Suppressor macrophage (primary cell): ENCODE measurements around the gene GPR157.

Source experiments
- DNase-seq, 4 experiments: peaks; one replicate each; pipeline ENCODE4 v3.0.0-alpha.2; 2020 to 2022

GPR157 gene

DNA sequence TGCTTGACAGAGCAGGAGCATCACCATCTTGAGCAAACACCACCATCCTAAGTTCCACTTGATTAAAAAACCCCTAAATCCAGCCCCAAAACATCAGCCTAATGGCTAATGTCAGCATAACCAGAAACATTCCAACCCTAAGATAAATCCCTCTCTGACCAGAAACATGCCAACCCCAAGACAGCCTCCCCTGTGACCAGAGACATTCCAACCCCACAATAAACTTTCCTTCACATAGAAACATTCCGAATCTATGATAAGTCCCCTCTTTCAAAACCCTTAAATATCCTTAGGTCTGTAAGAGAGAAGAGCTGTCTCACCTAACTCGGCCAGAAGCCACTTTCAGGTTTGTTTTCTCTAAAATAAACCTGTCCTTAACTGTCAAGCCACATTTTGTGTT lies 42.1 kb downstream of the GPR157 start:
- DNase-seq, result no peak

DNA sequence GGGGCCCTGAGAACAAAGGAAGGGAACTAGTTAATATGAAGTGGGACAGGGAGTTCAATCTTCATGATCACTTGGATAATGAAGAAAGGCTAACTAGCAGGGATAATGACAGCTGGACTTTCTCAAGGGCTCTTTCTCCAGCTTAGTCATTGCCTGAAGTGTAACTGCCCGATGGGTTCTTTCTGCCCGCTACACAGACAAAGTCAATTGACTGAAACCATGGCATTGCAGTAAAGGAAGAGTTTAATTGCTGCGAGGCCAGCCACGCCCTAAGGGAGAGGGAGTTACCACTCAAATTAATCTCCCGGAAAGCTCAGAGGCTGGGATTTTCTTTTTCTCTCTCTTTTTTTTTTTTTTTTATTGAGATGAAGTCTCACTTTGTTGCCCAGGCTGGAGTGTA lies 42.9 kb downstream of the GPR157 start:
- DNase-seq, result no peak

DNA sequence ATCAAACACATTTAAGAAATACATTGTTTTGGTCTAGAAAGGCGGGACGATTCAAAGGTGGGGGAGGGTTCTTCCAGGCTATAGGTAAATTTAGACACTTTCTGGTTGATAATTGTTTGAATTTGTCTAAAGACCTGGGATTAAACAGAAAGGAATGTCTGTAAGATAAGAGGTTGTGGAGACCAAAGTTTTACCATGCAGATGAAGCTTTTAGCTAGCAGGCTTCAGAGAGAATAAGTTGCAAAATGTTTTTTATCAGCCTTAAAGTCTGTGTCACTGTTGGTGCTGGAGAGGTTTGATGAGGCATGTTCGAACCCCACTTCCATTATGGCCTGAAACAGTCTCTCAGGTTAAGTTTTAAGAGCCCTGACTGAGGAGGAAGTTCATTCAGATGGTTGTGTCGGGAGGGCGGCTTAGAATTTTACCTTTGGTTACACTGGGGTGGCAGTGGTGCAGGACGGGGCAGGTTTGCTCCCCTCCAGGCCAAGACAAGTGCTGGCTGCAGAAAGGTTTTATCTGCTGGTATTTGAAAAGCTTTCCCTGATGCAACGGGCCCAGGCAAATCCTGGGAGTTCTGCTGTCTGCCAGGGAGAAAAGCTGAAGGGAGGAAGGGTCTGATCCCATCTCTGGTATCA lies 43.5 kb downstream of the GPR157 start:
- DNase-seq, result no peak

DNA sequence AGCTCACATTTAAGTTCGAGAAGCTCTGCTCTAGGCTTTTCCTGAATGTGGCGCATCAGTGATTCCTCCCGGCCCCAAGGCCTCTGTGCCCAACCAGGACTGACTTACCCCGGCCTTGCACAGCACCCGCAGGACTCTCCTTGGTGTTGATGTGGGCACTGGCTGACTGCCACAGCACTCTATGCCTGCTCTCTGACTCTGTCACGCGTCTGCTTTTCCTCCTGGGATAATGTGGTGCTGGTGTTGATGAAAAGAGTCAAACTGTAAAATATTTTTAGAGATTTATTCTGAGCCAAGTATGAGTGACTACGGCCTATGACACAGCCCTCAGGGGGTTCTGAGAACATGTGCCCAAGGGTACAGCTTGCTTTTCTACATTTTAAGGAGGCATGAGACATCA lies 44.0 kb downstream of the GPR157 start:
- peak in 2 of 4 experiments; percentile 22 to 42 for DNase-seq

DNA sequence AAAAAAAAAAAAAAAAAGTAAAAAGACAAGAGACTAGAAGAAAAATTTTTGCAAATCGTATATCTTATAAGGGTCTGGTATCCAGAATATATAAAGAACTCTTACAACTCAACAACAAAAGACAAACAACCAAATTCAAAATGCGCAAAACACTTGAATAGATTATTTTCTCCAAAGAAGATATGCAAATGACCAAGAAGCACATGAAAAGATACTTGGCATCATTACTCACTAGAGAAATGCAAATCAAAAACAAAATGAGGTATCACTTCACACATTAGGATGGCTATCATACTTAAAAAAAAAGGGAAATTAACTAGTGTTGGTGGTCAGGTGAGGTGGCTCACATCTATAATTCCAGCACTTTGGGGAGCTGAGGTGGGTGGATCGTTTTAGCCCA lies 47.4 kb downstream of the GPR157 start:
- no peak for DNase-seq

DNA sequence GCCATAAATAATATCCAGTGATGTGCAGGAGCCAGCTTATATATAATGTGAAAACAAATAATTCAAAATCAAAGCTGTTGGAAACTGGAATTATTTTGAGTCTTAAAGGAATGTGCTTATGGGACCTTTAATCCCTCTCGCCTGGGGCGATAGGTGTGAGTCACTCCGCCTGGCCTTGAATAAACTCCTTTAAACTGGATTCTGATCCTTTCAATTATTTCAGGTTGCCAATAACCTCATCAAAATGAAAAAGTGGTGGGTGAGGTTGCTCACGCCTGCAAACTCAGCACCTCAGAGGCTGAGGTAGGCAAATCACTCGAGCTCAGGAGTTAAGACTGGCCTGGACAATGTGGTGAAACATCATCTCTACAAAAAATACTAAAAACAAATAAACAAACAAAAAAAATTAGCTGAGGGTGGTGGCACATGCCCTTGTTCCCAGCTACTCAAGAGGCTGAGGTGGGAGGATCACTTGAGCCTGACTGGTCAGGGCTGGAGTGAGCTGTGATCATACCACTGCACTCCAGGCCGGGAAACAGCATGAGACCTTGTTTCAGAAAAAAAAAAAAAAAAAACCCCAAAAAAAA lies 48.1 kb downstream of the GPR157 start:
- DNase-seq, result peak; percentile 67 to 88 (median 81)

DNA sequence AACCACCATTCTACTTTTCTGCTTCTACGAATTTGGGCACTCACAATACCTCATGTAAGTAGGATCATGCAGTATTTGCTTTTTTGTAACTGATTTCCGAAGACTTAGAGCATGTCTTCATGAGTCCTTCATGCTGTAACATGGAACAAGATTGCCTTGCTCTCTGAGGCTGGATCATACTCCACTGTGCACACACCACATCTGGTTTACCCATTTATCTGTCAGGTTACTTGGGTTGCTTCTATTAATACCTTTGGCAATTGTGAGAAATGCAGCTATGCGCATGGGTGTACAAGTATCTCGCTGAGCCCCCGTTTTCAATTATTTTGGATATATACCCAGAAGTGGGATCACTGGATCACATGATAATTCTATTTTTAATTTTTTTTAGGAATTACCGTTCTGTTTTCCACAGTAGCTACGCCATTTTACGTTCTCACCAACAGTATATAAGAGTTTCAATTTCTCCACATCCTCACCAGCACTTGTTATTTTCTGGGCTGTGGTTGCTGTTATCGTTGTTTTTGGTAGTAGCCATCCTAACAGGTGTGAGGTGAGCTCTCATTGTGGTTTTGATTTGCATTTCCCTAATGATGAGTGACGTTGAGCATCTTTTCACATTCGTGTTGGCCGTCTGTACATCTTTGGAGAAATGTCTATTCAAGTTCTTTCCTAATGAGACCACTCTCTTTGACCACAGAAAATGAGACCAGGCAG lies 48.8 kb downstream of the GPR157 start:
- DNase-seq, result no peak

DNA sequence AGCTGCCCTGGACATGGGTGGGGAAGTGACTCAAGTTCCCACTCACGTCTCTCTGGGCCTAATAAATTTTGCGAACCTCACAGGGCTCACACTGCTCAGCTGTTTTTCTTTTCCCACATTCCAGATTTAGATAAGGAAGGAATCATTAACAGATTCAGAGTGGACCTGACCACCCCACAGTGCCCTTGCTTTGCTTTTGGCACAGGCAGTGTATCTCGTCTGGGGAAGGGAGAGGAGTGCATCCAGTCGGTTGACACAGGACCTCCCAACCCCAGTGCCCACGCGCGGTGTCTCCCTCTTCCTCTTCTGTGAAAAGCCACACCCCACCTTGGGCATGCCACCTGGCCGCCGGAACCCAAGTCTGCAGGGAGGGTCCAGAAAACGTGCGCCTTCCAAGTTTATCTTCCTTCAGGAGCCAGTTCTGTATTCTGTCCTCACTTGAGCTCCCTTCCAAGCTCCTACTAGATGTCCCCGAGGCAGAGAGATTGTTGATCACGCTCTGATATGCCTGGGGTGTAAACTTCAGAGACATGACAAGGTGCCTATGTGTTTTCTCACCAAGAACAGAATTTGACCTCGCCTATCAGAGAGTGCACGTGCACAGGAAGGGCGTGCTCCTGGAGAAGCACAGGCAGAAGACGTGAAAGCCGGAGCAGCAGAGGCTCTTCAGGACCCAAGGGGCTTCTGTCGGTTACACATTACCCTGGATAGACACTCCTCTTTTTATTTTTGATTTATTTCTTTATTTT lies 50.0 kb downstream of the GPR157 start:
- peak in 3 of 4 experiments; percentile 54 to 65 (median 61) for DNase-seq

DNA sequence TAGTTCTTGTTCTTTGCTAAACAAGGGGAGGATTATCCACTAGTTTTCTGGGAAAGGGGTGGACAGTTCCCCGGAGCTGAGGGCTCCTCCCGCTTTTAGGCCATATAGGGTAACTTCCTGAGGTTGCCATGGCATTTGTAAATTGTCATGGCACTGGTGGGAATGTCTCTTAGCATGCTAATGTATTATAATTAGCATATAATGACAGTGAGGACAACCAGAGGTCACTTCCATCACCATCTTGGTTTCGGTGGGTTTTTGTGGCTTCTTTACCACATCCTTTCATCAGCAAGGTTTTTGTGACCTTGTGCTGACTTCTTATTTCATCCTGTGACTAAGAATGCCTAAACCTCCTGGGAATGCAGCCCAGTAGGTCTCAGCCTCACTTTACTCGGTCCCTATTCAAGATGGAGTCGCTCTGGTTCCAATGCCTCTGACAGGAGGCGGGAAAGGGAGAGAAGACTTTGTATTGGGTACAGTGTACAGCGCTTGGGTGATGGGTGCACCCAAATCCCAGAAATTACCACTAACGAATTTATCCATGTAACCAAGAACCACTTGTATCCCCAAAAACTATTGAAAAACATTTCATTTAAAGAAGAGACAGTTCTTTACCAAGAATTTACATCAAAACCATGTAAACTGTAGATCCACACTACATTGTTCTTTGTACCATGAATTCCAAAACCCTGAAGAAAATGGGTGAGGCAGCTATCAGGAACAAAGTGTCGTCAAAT lies 50.7 kb downstream of the GPR157 start:
- DNase-seq, result peak in 1 of 4 experiments; percentile 36

DNA sequence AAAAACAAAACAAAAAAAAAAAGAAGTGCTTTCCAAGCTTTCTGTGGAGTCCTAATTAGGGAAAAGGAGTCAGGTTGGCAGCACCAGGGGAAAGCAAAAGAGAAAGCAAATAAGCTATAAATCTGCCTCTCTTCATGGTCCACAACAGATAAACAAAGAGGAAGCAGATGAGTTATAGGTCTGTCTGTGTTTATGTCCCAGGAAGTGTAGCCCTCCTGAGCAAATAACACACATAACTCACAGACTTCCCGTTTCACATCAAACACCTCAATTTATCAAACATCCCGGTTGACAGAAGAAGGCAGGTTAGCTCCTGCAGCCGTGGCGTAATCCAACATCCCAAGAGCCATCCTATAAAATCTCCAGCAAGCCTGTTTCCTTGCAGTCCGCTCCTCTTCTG lies 53.9 kb downstream of the GPR157 start:
- DNase-seq, result peak in 2 of 4 experiments; percentile 36 to 41

DNA sequence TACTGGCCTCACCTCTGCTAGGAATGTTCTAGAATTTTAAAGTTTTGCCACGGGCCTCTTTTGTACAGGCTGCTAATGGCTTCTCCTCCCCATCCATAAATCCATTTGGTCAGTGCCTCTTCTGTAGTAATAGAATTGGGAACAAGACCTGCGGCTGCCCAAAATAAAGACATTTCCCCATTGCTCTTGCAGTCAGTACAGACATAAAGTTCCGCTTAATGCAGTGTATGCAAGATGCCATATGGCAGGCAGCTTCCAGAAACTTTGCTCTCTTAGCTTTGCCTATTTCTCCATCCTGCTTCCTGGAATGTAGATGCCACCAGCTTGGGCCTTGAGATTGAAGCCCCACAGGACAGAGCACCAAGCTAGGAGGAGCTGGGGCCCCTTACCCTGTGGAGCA lies 55.8 kb downstream of the GPR157 start:
- DNase-seq, result peak in 3 of 4 experiments; percentile 66 to 73 (median 70)

DNA sequence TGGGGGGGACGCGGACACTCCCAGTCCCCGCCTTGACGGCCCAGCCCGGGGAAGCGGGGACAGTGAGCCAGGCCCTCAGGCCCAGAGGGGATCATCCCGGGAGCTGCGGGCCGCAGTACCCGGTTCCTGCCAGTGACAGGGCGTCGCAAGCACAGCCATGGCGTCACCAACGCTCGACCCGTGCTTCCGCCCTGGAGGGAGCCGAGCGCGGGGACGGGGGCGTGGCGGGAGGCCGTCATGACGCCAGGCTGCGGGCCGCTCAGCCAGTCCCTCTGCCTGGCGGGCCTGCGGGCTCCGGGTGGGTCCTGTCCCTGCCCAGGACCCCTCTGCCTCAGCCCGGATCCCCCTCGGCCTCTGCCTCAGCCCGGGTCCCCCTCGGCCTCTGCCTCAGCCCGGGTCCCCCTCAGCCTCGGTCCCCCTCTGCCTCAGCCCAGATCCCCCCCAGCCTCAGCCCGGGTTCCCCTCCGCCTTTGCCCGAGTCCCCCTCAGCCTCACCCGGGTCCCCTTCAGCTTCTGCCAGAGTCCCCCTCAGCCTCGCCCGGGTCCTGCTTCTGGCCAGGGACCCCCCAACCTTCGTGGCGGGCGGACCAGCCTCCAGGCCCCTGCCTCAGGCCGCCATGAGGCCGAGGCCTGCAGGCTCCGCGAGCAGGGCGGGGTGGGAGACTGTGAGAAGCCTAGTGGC lies 57.2 kb downstream of the GPR157 start:
- no peak for DNase-seq

DNA sequence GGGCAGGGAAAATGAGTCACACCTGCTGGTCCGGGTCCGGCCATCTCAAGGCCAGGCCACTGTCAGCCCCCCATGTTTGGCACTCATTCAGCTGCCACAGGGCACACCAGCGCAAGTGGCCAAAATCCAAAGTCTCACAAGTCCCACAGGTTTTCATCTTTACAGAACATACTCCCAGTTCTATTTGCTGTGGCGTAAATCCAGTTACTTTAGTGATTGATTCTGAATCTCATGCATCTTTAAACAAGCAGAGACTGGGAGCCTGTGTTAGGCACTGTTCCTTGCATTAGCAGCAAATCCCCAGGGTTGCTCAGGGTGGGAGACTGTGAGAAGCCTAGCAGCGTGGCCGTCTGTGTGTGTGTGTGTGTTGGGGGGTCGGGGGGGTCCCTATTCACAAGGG lies 58.4 kb downstream of the GPR157 start:
- DNase-seq, result no peak

DNA sequence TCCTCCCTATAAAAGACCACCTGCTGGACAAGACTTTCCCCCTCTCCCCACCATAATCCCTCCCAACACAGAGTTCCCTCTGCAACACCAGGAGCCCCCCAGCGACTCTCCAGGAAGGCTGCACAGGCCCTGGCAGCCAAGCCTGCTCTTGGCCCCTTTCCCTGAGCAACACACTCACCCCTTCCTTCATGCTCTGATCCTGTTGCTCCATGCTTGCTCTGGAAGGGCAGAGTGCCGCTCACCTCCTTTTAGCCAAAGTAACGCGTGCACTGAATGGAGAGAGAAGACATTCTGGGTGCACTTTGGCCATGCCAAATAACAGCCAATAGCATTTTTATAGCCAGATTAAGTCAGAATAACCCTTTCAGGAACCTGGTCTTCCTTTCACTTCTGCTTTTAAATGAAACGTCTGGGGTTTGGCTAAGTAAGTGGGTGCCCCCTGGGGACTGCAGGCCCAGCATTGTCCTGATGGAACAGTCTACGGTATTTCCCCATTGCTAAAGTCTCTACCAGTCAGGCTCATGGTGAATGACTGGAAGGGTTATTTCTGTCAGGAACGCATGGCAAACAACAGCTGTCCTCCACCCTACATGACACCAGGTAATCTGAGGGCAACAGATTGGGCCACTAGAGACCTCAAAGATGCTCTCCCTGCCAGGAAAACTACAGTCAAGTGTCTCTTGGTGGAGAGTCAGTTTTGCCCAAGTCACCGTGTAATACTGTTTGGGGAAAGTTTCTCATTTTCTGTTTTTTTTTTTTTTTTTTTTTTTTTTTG lies 59.4 kb downstream of the GPR157 start, which contains the start of gene SLC2A5:
Gene SLC2A5 (minus strand): TSS at position 310 of the 775 bp plus-strand sequence. CDS start 99 bp downstream, at position 211.
- DNase-seq, result peak; percentile 87 to 96 (median 91)

DNA sequence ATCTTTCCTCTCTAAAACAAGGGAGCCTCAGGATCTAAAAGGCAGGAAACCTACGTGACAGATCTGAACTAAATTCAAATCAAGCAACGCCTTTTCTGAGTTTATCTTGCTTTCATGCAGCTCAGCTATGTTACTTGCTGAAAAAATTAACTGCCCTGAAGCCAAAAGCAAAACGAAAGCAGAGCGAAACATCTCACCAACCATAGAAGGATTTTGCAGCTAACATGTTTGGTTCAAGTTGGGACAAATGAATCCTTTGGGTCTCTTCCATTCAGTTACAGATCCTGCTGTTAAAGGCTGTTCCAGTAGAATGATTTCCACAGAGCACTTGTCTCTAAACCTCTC lies 59.9 kb downstream of the GPR157 start:
- DNase-seq, result no peak

DNA sequence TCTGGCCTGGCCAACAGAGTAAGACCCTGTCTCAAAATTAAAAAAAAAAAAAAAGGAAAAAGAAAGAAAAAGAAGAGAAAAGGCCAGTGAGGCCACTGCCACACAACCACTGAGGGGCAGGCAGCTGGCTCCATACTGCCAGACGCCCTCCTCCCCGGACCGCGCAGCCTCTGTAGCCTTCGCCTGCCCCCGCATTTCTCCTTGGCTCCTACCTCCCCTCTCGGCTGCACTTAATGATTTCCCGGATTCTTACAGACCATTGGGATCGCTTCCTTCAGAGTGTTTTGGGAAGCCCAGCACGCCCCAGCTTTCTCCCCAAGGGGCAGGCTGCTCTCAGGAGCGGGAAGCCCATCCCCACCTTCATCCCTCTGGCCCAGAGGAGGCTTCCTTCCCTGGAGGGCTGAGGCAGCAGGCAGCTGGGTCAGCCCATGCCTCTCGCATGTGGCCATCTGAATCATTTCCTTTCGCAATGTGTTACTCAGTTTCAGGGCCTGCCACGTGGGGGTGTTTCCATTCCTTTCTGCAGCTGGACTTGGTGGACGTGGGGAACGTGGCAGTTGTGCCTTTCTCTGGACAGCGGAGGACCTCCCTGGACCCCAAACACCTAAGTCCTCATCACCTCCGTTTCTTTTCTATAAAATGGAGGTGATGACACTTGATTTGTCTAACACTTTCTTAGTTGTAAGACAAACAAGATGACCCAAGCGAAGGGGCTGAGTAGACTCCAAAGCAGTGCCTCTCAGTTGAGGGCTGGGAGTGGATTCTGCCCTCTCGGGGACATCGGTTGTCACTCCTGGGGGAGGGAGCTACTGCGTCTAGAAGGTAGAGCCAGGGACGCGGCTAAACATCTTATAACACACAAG lies 61.7 kb downstream of the GPR157 start:
- DNase-seq, result peak; percentile 85 to 91 (median 91)

DNA sequence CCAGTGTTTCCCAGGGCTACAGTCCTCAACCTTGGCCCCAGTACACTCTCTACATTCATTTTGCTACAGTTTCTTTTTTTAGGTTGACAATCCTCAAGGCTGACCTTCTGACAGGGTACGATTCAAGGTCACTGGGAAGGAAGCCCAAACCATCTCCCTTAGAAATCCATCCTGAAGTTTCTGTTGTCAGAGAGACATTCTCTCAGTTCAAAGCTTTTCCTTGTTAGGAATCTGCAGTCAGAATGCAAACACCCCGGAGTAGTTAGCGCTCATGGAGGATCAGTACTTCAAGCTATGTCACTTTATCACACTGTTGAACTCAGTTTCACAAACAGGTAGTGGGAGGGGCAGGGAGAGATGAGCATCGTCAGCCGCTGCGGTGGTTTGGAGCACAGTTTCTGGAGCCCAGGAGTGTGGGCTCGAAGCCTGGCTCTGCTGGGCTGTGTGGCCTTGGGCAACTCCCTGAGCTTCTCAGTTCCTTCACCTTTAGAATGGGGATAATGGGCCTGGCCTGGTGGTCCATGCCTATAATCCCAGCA lies 63.6 kb downstream of the GPR157 start:
- peak in 1 of 4 experiments; percentile 24 for DNase-seq

DNA sequence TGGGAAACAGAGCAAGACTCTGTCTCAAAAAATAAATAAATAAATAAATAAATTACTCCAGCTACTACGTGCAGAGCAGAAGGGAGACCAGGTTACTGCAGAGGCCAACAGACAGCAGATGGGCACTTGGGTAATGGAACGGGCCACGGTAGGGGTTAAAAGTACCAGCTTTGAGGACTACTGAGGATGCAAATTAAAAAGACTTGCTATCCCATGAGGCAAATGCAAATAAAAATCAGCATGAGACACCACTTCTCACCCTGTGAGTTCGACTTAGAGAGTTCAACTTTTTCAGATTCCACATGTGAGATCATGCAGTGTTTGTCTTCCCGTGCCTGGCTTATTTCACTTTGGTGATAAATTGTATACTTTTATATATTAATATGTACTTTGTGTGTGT lies 66.1 kb downstream of the GPR157 start:
- no peak for DNase-seq

DNA sequence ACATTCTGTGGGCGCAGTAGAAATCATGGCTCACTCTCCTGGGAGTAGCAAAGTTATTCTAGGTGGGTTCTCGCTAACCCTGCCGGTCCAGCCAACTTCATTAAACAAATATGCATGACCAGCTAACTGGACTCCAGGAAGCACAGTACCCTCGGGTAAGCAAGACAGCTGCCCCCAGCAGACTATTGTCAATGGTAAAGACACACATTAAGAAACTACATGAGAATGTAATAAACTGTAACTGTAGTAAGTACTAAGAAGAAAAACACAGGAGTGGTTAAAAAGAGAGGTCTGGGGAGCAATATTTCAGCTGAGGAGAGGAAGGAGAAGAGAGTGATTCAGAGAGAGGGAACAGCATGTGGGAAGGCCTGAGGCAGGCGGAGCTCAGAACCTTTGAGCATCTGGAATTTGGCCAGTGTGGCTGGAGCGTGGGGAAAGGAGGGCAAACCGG lies 66.9 kb downstream of the GPR157 start:
- peak in 2 of 4 experiments; percentile 38 to 49 for DNase-seq
